ENCODE measurements around the gene SLC2A4RG. TPM values are rescaled to one million over a fixed set of nuclear protein-coding genes. Genes with fewer than 3 reads are reported as not detected.

The SLC2A4RG gene
- total RNA-seq, 2 experiments from 2014 or later, result 123 to 125 TPM

DNA sequence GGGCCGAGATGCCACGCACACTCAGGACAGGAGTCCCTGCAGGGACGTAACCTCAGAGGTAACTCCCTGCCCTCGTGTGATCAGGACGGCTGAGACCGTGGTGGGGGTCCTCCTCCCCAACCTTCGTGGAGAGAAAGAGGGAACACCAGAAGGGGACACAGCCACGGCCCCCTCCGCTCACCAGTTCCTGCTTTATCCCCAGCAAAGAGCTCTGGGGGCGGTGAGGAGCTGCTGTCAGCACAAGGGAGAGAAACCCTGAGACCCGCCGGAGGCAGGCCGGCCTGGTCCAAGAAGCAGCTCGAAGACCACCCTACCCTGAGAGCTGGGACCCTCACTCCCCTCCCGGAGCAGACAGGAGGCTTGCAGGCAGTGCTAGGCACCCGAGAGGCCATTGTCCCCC, 44.4 kb downstream of the SLC2A4RG start:
- POLR2A ChIA-PET, result interaction anchor here (1.4 kb wide), 1 partner anchor 47 kb away, joined by 3 read pairs; the partner anchor contains the start of gene LIME1
- peaks cover 23% of the 10 kb centered on the region for H3K4me1 Mint-ChIP-seq (ENCODE audit: low read depth)

DNA sequence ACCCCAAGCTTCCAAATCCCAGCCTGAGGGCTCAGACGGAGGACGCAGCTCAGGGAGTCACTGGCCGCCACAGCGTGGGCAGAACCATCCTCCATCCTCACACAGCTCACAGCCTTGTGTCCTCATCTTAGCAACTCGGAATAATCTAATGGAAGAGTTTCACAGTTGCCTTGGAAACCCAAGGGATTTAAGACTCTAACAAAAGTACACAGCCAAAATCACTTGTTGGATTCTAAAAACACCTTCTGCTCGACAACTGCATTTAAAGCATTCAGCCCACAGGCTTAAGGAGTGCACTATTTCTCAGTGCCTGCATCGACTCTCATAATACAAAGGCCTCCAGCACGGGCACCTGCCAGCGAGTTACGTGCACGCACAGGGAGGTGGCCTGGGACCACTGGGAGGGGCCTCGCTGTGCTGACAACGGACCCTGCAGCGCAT, 46.1 kb downstream of the SLC2A4RG start:
- peaks cover 23% of the 10 kb centered on the region for H3K4me1 ChIP-seq (ENCODE audit: insufficient read depth, low read length)
- H3K4me3 Mint-ChIP-seq, result no peak overlapping the region
- H3K27ac Mint-ChIP-seq, result no peak overlapping the region
- DNase-seq, result no peak
- no peaks in the 10 kb centered on the region for H3K36me3 ChIP-seq (ENCODE audit: insufficient read depth, low read length)
- H3K27me3 Mint-ChIP-seq, result no peaks in the 10 kb centered on the region
- intact Hi-C loops (cut with DNase I, micrococcal nuclease), result loop anchor here (1.0 to 10.0 kb wide), 5 partner anchors 77 to 339 kb away; partner anchors contain the start of genes ABHD16B (in 1 of the 2) and SAMD10 (in 1 of the 2)
- H3K9me3 Mint-ChIP-seq, result no peaks in the 10 kb centered on the region
- ChIA-PET CTCF (interaction anchor here (0.6 to 2.3 kb wide), 15 partner anchors 10 to 248 kb away, joined by 3 to 15 read pairs (median 5); partner anchors contain the start of genes ARFRP1, LIME1, PTK6 and TPD52L2), POLR2A (interaction anchor here (0.9 to 1.8 kb wide), 6 partner anchors 35 to 79 kb away, joined by 3 to 9 read pairs (median 4); partner anchors contain the start of genes ARFRP1, TPD52L2 and ZGPAT)
- H3K9me3 ChIP-seq (ENCODE audit: control insufficient read depth in 1 of 2, insufficient read depth in 1 of 2, low read length in 2 of 2), result no peaks in the 10 kb centered on the region
- ATAC-seq (ENCODE audit: poor library complexity), result no peak
- TF ChIP-seq, protein P1, sequence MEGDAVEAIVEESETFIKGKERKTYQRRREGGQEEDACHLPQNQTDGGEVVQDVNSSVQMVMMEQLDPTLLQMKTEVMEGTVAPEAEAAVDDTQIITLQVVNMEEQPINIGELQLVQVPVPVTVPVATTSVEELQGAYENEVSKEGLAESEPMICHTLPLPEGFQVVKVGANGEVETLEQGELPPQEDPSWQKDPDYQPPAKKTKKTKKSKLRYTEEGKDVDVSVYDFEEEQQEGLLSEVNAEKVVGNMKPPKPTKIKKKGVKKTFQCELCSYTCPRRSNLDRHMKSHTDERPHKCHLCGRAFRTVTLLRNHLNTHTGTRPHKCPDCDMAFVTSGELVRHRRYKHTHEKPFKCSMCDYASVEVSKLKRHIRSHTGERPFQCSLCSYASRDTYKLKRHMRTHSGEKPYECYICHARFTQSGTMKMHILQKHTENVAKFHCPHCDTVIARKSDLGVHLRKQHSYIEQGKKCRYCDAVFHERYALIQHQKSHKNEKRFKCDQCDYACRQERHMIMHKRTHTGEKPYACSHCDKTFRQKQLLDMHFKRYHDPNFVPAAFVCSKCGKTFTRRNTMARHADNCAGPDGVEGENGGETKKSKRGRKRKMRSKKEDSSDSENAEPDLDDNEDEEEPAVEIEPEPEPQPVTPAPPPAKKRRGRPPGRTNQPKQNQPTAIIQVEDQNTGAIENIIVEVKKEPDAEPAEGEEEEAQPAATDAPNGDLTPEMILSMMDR (IDR thresholded peaks at IDR 0.05), result no peak
- no peaks in the 10 kb centered on the region for H3K36me3 Mint-ChIP-seq (ENCODE audit: low read depth)
- H3K27ac ChIP-seq (ENCODE audit: low read depth in 1 of 2, low read length in 2 of 2), result no peak overlapping the region
- no peaks in the 10 kb centered on the region for H3K27me3 ChIP-seq (ENCODE audit: control insufficient read depth in 1 of 2, insufficient read depth in 2 of 2, low read length in 2 of 2)
- no peak overlapping the region for H3K4me3 ChIP-seq (ENCODE audit: low read length)
- H3K4me1 Mint-ChIP-seq (ENCODE audit: low read depth), result peaks cover 23% of the 10 kb centered on the region

More for the DNA sequence above, 44.4 kb downstream of the SLC2A4RG start:
- Mint-ChIP-seq H3K27ac (no peak overlapping the region), H3K9me3 (no peaks in the 10 kb centered on the region), H3K27me3 (no peaks in the 10 kb centered on the region), H3K36me3 (ENCODE audit: low read depth) (no peaks in the 10 kb centered on the region), H3K4me3 (no peak overlapping the region)
- CTCF ChIA-PET, result interaction anchor here (0.9 to 3.0 kb wide), 3 partner anchors 77 to 190 kb away, joined by 3 to 19 read pairs (median 4); partner anchors contain the start of genes ARFRP1, TPD52L2 and ZGPAT
- H3K9me3 ChIP-seq (ENCODE audit: control insufficient read depth in 1 of 2, insufficient read depth in 1 of 2, low read length in 2 of 2), result no peaks in the 10 kb centered on the region
- no peak overlapping the region for H3K4me3 ChIP-seq (ENCODE audit: low read length)
- intact Hi-C loops (cut with DNase I, micrococcal nuclease), result loop anchor here (2.0 to 10.0 kb wide), 4 partner anchors 43 to 341 kb away; partner anchors contain the start of genes LIME1 (in 1 of the 2), SAMD10 (in 1 of the 2) and SLC2A4RG (in 1 of the 2)
- no peaks in the 10 kb centered on the region for H3K27me3 ChIP-seq (ENCODE audit: control insufficient read depth in 1 of 2, insufficient read depth in 2 of 2, low read length in 2 of 2)
- no peaks in the 10 kb centered on the region for H3K36me3 ChIP-seq (ENCODE audit: insufficient read depth, low read length)
- peaks cover 23% of the 10 kb centered on the region for H3K4me1 ChIP-seq (ENCODE audit: insufficient read depth, low read length)
- H3K27ac ChIP-seq (ENCODE audit: low read depth in 1 of 2, low read length in 2 of 2), result no peak overlapping the region
- ATAC-seq (ENCODE audit: poor library complexity) (no peak), DNase-seq (no peak)
- TF ChIP-seq, protein P1 (IDR thresholded peaks at IDR 0.05), result no peak

DNA sequence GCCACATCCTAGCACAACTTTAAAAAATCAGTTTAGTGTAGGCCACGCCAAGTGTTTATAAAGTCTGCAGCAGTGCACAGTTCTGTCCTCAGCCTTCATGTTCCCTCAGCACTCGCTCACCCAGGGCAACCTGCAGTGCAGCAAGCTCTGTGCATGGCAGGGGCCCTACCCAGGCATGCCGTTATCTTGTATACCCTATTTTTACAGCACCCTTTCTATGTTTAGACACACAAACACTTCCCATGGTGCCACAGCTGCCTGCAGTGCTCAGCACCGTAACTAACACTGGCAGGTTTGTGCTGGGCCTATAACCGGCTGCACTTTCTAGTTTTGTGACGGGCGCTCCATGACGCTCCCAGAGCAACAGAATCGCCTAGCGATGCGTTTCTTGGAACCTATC, 47.7 kb downstream of the SLC2A4RG start:
- no peaks in the 10 kb centered on the region for H3K36me3 ChIP-seq (ENCODE audit: insufficient read depth, low read length)
- Mint-ChIP-seq H3K36me3 (ENCODE audit: low read depth) (no peaks in the 10 kb centered on the region), H3K27ac (no peak overlapping the region), H3K4me3 (no peak overlapping the region), H3K4me1 (ENCODE audit: low read depth) (peaks cover 13% of the 10 kb centered on the region), H3K27me3 (no peaks in the 10 kb centered on the region), H3K9me3 (no peaks in the 10 kb centered on the region)
- ChIA-PET CTCF (interaction anchor here (2.0 to 2.3 kb wide), 2 partner anchors 50 to 80 kb away, joined by 15 read pairs; partner anchors contain the start of genes ARFRP1, LIME1 and ZGPAT), POLR2A (interaction anchor here (1.8 kb wide), 1 partner anchor 77 kb away, joined by 9 read pairs; the partner anchor contains the start of gene TPD52L2)
- peaks cover 12% of the 10 kb centered on the region for H3K4me1 ChIP-seq (ENCODE audit: insufficient read depth, low read length)
- DNase-seq, result no peak
- TF ChIP-seq, protein P1 (IDR thresholded peaks at IDR 0.05), result no peak
- H3K9me3 ChIP-seq (ENCODE audit: control insufficient read depth in 1 of 2, insufficient read depth in 1 of 2, low read length in 2 of 2), result no peaks in the 10 kb centered on the region
- H3K27ac ChIP-seq (ENCODE audit: low read depth in 1 of 2, low read length in 2 of 2), result no peak overlapping the region
- no peak overlapping the region for H3K4me3 ChIP-seq (ENCODE audit: low read length)
- H3K27me3 ChIP-seq (ENCODE audit: control insufficient read depth in 1 of 2, insufficient read depth in 2 of 2, low read length in 2 of 2), result no peaks in the 10 kb centered on the region
- ATAC-seq (ENCODE audit: poor library complexity), result no peak
- intact Hi-C loops (cut with DNase I, micrococcal nuclease), result loop anchor here (1.0 to 10.0 kb wide), 5 partner anchors 75 to 337 kb away; partner anchors contain the start of genes ABHD16B (in 1 of the 2) and SAMD10 (in 1 of the 2)
